Esophagus squamous epithelium (tissue), 4 donors: ENCODE measurements around the gene ECE1.

Source experiments
- POLR2A ChIP-seq, 4 donors: fragments of 450-650 bp; IDR thresholded peaks; one replicate each; pipeline ENCODE4 v1.6.1; 2017; ENCODE audit warnings: antibody characterized with exemption in 4 of 4, mild to moderate bottlenecking in 4 of 4, moderate library complexity in 3 of 4
- TF ChIP-seq, protein P1 (sequence below), 6 experiments: fragments of 450-650 bp in 4 of 6; fragments of 200-600 bp in 2 of 6; sonication (generic) in 2 of 6; IDR thresholded peaks; one replicate each; pipeline ENCODE4 v1.5.1; 2016 to 2019; ENCODE audit warnings: antibody characterized with exemption in 6 of 6, mild to moderate bottlenecking in 4 of 6, moderate library complexity in 4 of 6

DNA sequence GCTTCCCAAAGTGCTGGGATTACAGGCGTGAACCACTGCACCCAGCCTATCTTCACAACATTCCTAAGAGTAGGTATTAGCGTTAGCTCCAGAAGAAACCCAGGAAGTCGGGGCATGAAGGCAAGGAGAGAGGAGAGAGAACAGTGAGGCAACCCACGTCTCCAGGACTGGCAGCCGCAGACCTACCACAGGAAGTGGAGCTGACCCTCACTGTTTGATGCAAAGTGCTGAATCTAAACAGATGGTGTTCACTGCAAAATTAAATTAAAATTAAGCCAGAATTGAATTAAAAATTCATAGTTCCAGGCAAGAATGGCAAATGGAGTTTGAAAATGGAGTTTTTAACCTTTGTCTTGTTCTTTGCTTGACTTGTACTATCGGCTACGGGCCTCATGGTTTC, 6.7 kb downstream of the ECE1 start:
- TF ChIP-seq, protein P1, sequence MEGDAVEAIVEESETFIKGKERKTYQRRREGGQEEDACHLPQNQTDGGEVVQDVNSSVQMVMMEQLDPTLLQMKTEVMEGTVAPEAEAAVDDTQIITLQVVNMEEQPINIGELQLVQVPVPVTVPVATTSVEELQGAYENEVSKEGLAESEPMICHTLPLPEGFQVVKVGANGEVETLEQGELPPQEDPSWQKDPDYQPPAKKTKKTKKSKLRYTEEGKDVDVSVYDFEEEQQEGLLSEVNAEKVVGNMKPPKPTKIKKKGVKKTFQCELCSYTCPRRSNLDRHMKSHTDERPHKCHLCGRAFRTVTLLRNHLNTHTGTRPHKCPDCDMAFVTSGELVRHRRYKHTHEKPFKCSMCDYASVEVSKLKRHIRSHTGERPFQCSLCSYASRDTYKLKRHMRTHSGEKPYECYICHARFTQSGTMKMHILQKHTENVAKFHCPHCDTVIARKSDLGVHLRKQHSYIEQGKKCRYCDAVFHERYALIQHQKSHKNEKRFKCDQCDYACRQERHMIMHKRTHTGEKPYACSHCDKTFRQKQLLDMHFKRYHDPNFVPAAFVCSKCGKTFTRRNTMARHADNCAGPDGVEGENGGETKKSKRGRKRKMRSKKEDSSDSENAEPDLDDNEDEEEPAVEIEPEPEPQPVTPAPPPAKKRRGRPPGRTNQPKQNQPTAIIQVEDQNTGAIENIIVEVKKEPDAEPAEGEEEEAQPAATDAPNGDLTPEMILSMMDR (IDR thresholded peaks at IDR 0.05) = no peak
- TF ChIP-seq POLR2A (IDR thresholded peaks at IDR 0.05) = no peak
